CD4-positive, alpha-beta T cell (primary cell): ENCODE results near the gene TKTL2. TPM values are rescaled to one million over a fixed set of nuclear protein-coding genes. Genes with fewer than 3 reads are reported as not detected.

ENCODE experiments used
- ATAC-seq: fragments of 200-7000 bp; cut with Tn5 transposase; one replicate; pipeline ENCODE4 v1.10.0; 2022; ENCODE audit warnings: mild to moderate bottlenecking; ENCODE audit not compliant: poor library complexity
- CTCF ChIA-PET: fragments of 350-600 bp; sonication (Branson Sonifier 250); formaldehyde crosslinking; loops from one replicate; lab custom pipeline; 2021; ENCODE audit warnings: antibody characterized with exemption, inconsistent platforms; lab: Charles Lee
- POLR2A ChIA-PET: fragments of 350-600 bp; sonication (Branson Sonifier 250); formaldehyde crosslinking; loops from one replicate; lab custom pipeline; 2021; ENCODE audit warnings: antibody characterized with exemption, inconsistent platforms; lab: Charles Lee
- DNase-seq, 14 experiments: peaks; one replicate each; pipeline ENCODE4 v3.0.0-alpha.2; 2013 to 2020; ENCODE audit warnings: mixed read lengths in 2 of 14
- H3K27ac ChIP-seq, 2 donors: one replicate each; pipeline versions ENCODE4 v1.5.1 to v1.7.0; 2013; ENCODE audit warnings: low read length in 2 of 2, low read depth in 1 of 2, mild to moderate bottlenecking in 1 of 2
- H3K27me3 ChIP-seq, 2 experiments: 1 replicate in 1 of 2; 2 replicates in 1 of 2; pipeline versions ENCODE4 v1.6.1 to v1.7.0; 2013; ENCODE audit warnings: low read length in 2 of 2, control low read depth in 1 of 2, mild to moderate bottlenecking in 1 of 2, moderate library complexity in 1 of 2; ENCODE audit not compliant: insufficient read depth in 2 of 2, control insufficient read depth in 1 of 2
- H3K36me3 ChIP-seq: one replicate; pipeline ENCODE4 v1.6.1; 2013; ENCODE audit warnings: low read length, control low read depth; ENCODE audit not compliant: insufficient read depth
- H3K4me1 ChIP-seq: one replicate; pipeline ENCODE4 v1.6.1; 2013; ENCODE audit warnings: low read length, control low read depth; ENCODE audit not compliant: insufficient read depth
- H3K4me3 ChIP-seq: one replicate; pipeline ENCODE4 v1.5.1; 2013; ENCODE audit warnings: mild to moderate bottlenecking, low read length, moderate library complexity
- H3K9me3 ChIP-seq, 2 experiments: 1 replicate in 1 of 2; 2 replicates in 1 of 2; pipeline versions ENCODE4 v1.6.1 to v1.7.0; 2013; ENCODE audit warnings: low read length in 2 of 2, mild to moderate bottlenecking in 2 of 2, control low read depth in 1 of 2, moderate library complexity in 1 of 2; ENCODE audit not compliant: control insufficient read depth in 1 of 2, insufficient read depth in 1 of 2
- H3K27ac Mint-ChIP-seq: one replicate; pipeline ENCODE4 v1.8.0; 2020; ENCODE audit warnings: mixed read lengths
- H3K27me3 Mint-ChIP-seq: one replicate; pipeline ENCODE4 v1.8.0; 2021; ENCODE audit warnings: mixed read lengths
- H3K36me3 Mint-ChIP-seq: one replicate; pipeline ENCODE4 v1.8.0; 2021; ENCODE audit warnings: low read depth, mixed read lengths
- H3K4me1 Mint-ChIP-seq: one replicate; pipeline ENCODE4 v1.8.0; 2021; ENCODE audit warnings: low read depth, mixed read lengths
- H3K4me3 Mint-ChIP-seq: one replicate; pipeline ENCODE4 v1.8.0; 2020; ENCODE audit warnings: mild to moderate bottlenecking, mixed read lengths
- H3K9me3 Mint-ChIP-seq: one replicate; pipeline ENCODE4 v1.8.0; 2020; ENCODE audit warnings: mixed read lengths
- intact Hi-C, 2 experiments: fragments of 100-400 bp; cut with DNase I in 1 of 2; cut with micrococcal nuclease in 1 of 2; formaldehyde crosslinking; loops; one replicate each; pipeline versions ENCODE4 v1.15.1 to v1.9.0; 2023 to 2025; cut with DNase I, micrococcal nuclease
- total RNA-seq, 174 experiments: library from RNA in 2 of 174; stranded (reverse) in 2 of 174; gene quantifications; one replicate each; pipeline ENCODE4 v1.2.3 and lab custom pipeline; 2021 to 2026
- TF ChIP-seq, protein P1 (sequence below): fragments of 200-600 bp; IDR thresholded peaks from one replicate; pipeline ENCODE4 v1.8.0; 2022; ENCODE audit warnings: antibody characterized with exemption, mild to moderate bottlenecking

Gene TKTL2
- total RNA-seq, 2 experiments from 2014 or later: not detected

DNA sequence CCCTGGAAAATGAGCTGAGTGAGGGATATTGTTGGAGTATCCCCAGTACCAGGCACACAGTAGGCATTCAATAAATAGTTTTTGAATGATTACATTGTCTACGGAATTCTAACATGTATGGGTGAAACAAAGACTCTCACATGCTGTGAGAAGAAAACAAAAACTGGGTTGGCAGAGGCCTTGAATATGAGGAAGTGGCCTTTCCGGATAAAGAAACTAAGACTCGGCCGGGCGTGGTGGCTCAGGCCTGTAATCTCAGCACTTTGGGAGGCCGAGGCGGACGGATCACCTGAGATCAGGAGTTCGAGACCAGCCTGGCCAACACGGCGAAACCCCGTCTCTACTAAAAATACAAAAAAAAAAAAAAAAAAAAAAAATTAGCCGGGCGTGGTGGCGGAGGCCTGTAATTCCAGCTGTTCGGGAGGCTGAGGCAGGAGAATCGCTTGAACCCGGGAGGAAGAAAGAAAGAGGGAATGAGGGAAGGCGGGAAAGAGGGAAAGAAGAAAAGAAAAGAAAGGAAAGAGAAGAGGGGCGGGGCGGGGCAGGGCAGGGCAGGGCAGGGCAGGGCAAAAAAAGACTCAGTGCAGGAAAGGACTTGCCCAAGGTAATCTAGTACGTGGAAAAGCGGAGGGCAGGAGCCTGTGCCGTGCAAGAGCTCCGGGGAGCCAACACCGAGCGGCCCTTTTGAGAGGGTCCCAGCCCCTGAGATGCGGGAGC lies 20.2 kb upstream of the TKTL2 start:
- Mint-ChIP-seq H3K27me3 (no peaks in the 10 kb centered on the region), H3K9me3 (no peaks in the 10 kb centered on the region), H3K4me3 (peak overlapping the region; percentile 100), H3K27ac (peak overlapping the region; percentile 96), H3K36me3 (peaks cover 15% of the 10 kb centered on the region), H3K4me1 (peaks cover 36% of the 10 kb centered on the region)
- DNase-seq: peak in 3 of 14 experiments; percentile 20 to 31 (median 27)
- TF ChIP-seq, protein P1, sequence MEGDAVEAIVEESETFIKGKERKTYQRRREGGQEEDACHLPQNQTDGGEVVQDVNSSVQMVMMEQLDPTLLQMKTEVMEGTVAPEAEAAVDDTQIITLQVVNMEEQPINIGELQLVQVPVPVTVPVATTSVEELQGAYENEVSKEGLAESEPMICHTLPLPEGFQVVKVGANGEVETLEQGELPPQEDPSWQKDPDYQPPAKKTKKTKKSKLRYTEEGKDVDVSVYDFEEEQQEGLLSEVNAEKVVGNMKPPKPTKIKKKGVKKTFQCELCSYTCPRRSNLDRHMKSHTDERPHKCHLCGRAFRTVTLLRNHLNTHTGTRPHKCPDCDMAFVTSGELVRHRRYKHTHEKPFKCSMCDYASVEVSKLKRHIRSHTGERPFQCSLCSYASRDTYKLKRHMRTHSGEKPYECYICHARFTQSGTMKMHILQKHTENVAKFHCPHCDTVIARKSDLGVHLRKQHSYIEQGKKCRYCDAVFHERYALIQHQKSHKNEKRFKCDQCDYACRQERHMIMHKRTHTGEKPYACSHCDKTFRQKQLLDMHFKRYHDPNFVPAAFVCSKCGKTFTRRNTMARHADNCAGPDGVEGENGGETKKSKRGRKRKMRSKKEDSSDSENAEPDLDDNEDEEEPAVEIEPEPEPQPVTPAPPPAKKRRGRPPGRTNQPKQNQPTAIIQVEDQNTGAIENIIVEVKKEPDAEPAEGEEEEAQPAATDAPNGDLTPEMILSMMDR: no peak
- peak; percentile 20 for ATAC-seq
- ChIA-PET CTCF (interaction anchor here (1.1 kb wide), 1 partner anchor 56 kb away, joined by 5 read pairs; no protein-coding TSS in a partner anchor), POLR2A (interaction anchor here (0.7 to 1.7 kb wide), 11 partner anchors 10 to 1619 kb away, joined by 3 to 11 read pairs (median 4); partner anchors contain the start of genes NAF1 and TMEM192)
- intact Hi-C loops: loop anchor here in 1 of 2 experiments (5.0 to 10.0 kb wide), 2 partner anchors 326 to 1831 kb away; partner anchors contain the start of genes MSMO1 and NAF1
- H3K27ac ChIP-seq: peak overlapping the region; percentile 70 to 71
- peaks cover 7% of the 10 kb centered on the region for H3K4me1 ChIP-seq
- H3K36me3 ChIP-seq: no peaks in the 10 kb centered on the region
- H3K9me3 ChIP-seq: no peaks in the 10 kb centered on the region
- peak overlapping the region; percentile 94 for H3K4me3 ChIP-seq
- no peaks in the 10 kb centered on the region for H3K27me3 ChIP-seq

DNA sequence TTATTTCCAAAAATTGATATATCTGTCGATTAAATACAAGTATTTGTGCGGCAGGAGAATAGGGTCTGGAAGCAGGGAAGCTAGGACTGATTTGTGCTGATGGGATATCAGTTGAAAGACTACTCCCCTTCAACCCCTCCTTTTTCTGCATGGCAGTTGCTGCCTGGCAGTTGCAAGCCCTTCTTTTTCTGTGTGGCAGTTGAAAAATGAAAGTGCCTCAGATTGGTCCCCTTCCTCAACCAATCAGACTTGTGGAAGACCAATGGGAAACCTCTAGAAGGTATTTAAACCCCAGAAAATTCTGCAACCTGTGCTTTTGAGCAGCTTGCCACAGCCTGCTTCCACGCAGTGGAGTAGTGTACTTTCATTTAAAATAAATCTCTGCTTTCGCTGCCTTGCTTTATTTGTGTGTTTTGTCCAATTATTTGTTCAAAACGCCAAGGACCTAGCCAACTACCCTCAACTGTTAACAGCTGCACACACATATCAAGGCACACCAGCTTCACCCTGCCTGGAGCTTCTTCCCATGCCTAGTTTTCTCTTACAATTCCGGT lies 19.5 kb upstream of the TKTL2 start:
- ATAC-seq (no peak), DNase-seq (no peak)
- Mint-ChIP-seq H3K9me3 (no peaks in the 10 kb centered on the region), H3K36me3 (peaks cover 15% of the 10 kb centered on the region), H3K27me3 (peaks cover 3% of the 10 kb centered on the region), H3K27ac (peak overlapping the region; percentile 96), H3K4me1 (peaks cover 35% of the 10 kb centered on the region), H3K4me3 (peak overlapping the region; percentile 100)
- Histone ChIP-seq H3K36me3 (no peaks in the 10 kb centered on the region), H3K27me3 (no peaks in the 10 kb centered on the region), H3K4me3 (no peak overlapping the region), H3K9me3 (no peaks in the 10 kb centered on the region), H3K27ac (no peak overlapping the region), H3K4me1 (peaks cover 7% of the 10 kb centered on the region)
- intact Hi-C loops: loop anchor here in 1 of 2 experiments (5.0 to 10.0 kb wide), 2 partner anchors 326 to 1832 kb away; partner anchors contain the start of genes MSMO1 and NAF1
- ChIA-PET POLR2A (no interaction called here), CTCF (no interaction called here)
- TF ChIP-seq, protein P1: no peak

DNA sequence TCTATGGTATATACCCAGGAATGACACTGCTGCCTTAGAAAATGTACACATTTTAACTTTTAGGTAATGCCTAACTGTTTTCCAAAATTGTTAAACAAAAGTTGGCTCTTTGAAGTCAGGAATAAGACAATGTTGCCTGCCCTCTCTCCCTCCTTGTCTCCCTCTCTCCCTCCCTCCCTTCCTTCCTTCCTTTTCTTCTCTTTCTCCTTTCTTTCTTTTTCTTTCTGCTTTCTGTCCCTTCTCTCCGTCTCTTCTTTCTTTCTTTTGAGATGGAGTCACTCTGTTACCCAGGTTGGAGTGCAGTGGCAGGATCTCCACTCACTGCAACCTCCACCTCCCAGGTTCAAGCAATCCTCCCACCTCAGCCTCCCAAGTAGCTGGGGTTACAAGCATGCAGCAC lies 16.4 kb upstream of the TKTL2 start:
- H3K9me3 ChIP-seq: no peaks in the 10 kb centered on the region
- intact Hi-C loops: loop anchor here (5.0 to 10.0 kb wide), 5 partner anchors 192 to 1835 kb away; partner anchors contain the start of genes MSMO1 (in 1 of the 2) and NAF1 (in 1 of the 2)
- H3K36me3 ChIP-seq: no peaks in the 10 kb centered on the region
- Mint-ChIP-seq H3K27ac (no peak overlapping the region), H3K36me3 (peaks cover 9% of the 10 kb centered on the region), H3K4me1 (peaks cover 8% of the 10 kb centered on the region), H3K27me3 (peaks cover 8% of the 10 kb centered on the region), H3K9me3 (no peaks in the 10 kb centered on the region), H3K4me3 (no peak overlapping the region)
- no peaks in the 10 kb centered on the region for H3K27me3 ChIP-seq
- peaks cover 5% of the 10 kb centered on the region for H3K4me1 ChIP-seq
- H3K27ac ChIP-seq: no peak overlapping the region
- no peak for ATAC-seq
- ChIA-PET POLR2A (no interaction called here), CTCF (no interaction called here)
- no peak for DNase-seq
- TF ChIP-seq, protein P1: no peak
- no peak overlapping the region for H3K4me3 ChIP-seq
